PFSK-1 (cell line): ENCODE results near the gene HOXC6.

Experiments used
- POLR2AphosphoS5 ChIP-seq: IDR thresholded peaks from 2 replicates; pipeline ENCODE4 v1.6.1; 2012; ENCODE audit warnings: low read depth, mild to moderate bottlenecking, control low read depth, low read length, moderate library complexity
- REST ChIP-seq, 2 experiments: IDR thresholded peaks; 2 replicates each; pipeline versions ENCODE4 v1.6.1 to v1.8.0; 2011 to 2012; ENCODE audit warnings: low read depth in 2 of 2, low read length in 2 of 2, control low read depth in 1 of 2, inconsistent platforms in 1 of 2, mild to moderate bottlenecking in 1 of 2, moderate library complexity in 1 of 2; ENCODE audit not compliant: insufficient read depth in 1 of 2
- SIN3A ChIP-seq: IDR thresholded peaks from 2 replicates; pipeline ENCODE4 v1.6.1; 2012; ENCODE audit warnings: mild to moderate bottlenecking, low read length, moderate library complexity, borderline replicate concordance; ENCODE audit not compliant: insufficient read depth
- TAF1 ChIP-seq: IDR thresholded peaks from 2 replicates; pipeline ENCODE4 v1.6.1; 2012; ENCODE audit warnings: low read length, control low read depth, borderline replicate concordance; ENCODE audit not compliant: insufficient read depth

GRCh38 chr12:53985994-53986685 is 42.1 kb upstream of the HOXC6 start:
- no peak for TF ChIP-seq POLR2AphosphoS5
- no peak for TF ChIP-seq SIN3A
- no peak for TF ChIP-seq TAF1
- no peak for TF ChIP-seq REST (IDR thresholded peaks at IDR 0.05; ENCODE audit: insufficient read depth in 1 of 2, low read depth in 2 of 2, low read length in 2 of 2)
